SK-N-SH treated with all-trans-retinoic acid at 6 μM for 48 hours (cell line): Measurements from ENCODE around the gene MYLK4.

Experiments used
- CSDC2 ChIP-seq: fragments of 250-450 bp; sonication (Bioruptor Pico); IDR thresholded peaks from 2 replicates; pipeline ENCODE4 v1.5.0; 2020; ENCODE audit warnings: mild to moderate bottlenecking, moderate library complexity
- OSR1 ChIP-seq: fragments of 250-450 bp; sonication (Bioruptor Pico); IDR thresholded peaks from 2 replicates; pipeline ENCODE4 v1.8.0; 2022; ENCODE audit warnings: moderate library complexity, mild to moderate bottlenecking, inconsistent platforms
- TCF4 ChIP-seq: fragments of 250-450 bp; sonication (Bioruptor Pico); IDR thresholded peaks from 2 replicates; pipeline ENCODE4 v1.8.0; 2021; ENCODE audit warnings: mild to moderate bottlenecking, moderate library complexity, borderline replicate concordance
- ZNF8 ChIP-seq: fragments of 450-650 bp; formaldehyde crosslinking; IDR thresholded peaks from 2 replicates; pipeline ENCODE4 v1.5.0; 2020; ENCODE audit warnings: mild to moderate bottlenecking, moderate library complexity
- TF ChIP-seq, protein P1 (sequence below): fragments of 250-450 bp; sonication (Bioruptor Pico); IDR thresholded peaks from 2 replicates; pipeline ENCODE4 v1.8.0; 2020; ENCODE audit warnings: mild to moderate bottlenecking, moderate library complexity, borderline replicate concordance

DNA sequence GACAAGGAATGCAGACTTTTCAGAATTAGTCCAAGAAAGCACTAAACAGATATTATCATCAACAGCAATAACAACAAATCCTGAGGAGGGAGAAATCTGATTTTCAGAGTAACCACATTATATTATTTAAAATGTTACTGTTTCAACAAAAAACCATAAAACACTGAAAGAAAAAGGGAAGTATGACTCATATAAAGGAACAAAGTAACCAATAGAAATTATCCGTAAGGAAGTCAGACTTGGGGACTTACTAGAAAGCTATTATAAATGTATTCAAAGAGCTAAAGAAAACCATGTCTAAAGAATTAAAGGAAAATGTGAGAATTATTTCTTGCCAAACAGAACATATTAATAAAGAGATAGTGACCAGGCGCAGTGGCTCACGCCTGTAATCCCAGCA, 98.1 kb downstream of the MYLK4 start:
- TF ChIP-seq, protein P1, sequence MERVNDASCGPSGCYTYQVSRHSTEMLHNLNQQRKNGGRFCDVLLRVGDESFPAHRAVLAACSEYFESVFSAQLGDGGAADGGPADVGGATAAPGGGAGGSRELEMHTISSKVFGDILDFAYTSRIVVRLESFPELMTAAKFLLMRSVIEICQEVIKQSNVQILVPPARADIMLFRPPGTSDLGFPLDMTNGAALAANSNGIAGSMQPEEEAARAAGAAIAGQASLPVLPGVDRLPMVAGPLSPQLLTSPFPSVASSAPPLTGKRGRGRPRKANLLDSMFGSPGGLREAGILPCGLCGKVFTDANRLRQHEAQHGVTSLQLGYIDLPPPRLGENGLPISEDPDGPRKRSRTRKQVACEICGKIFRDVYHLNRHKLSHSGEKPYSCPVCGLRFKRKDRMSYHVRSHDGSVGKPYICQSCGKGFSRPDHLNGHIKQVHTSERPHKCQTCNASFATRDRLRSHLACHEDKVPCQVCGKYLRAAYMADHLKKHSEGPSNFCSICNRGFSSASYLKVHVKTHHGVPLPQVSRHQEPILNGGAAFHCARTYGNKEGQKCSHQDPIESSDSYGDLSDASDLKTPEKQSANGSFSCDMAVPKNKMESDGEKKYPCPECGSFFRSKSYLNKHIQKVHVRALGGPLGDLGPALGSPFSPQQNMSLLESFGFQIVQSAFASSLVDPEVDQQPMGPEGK (CRISPR knock-in tag) = no peak
- TF ChIP-seq OSR1 (CRISPR knock-in tag) = no peak
- no peak for TF ChIP-seq CSDC2
- TF ChIP-seq ZNF8 (CRISPR knock-in tag) = no peak
- TF ChIP-seq TCF4 (CRISPR knock-in tag) = no peak
